GM11168 (cell line): Measurements from ENCODE around the gene INPP5J.

ENCODE experiments used
- in situ Hi-C: fragments of 300-500 bp; cut with MboI; formaldehyde crosslinking; loops from one replicate; pipeline ENCODE4 v1.12.0; 2022; ENCODE audit warnings: low sequenced_read_pairs; ENCODE audit not compliant: unreplicated experiment

INPP5J gene

GRCh38 chr22:31178859-31179258 is 56.1 kb downstream of the INPP5J start:
- in situ Hi-C loops, result no loop called here

GRCh38 chr22:31179345-31179744 is 56.6 kb downstream of the INPP5J start:
- in situ Hi-C loops, result no loop called here

GRCh38 chr22:31184015-31184414 is 61.2 kb downstream of the INPP5J start:
- in situ Hi-C loops, result no loop called here
